OCI-LY3 (cell line): ENCODE data around the gene SENP1.

ENCODE experiments used
- H2AFZ ChIP-seq: fragments of 200-600, 300-600 bp; shearing (Covaris generic); 2 replicates; pipeline ENCODE4 v1.6.0; 2014; ENCODE audit warnings: antibody characterized with exemption, low read depth, low read length
- H3K27ac ChIP-seq: fragments of 200-600, 300-600 bp; sonication (generic); 2 replicates; pipeline ENCODE4 v1.5.1; 2014; ENCODE audit warnings: mild to moderate bottlenecking, low read length, moderate library complexity, mixed read lengths
- H3K27me3 ChIP-seq: fragments of 200-600, 300-600 bp; sonication (generic); 2 replicates; pipeline ENCODE4 v1.6.1; 2014; ENCODE audit warnings: low read depth, low read length, mixed read lengths
- H3K36me3 ChIP-seq: fragments of 200-600, 300-600 bp; sonication (generic); replicated peaks from 2 replicates; pipeline ENCODE3; 2014; ENCODE audit warnings: low read depth, low read length, mixed read lengths
- H3K4me1 ChIP-seq: fragments of 300-600, 200-600 bp; sonication (generic); 2 replicates; pipeline ENCODE4 v1.6.1; 2014; ENCODE audit warnings: low read length, mixed read lengths
- H3K4me2 ChIP-seq: fragments of 200-600, 300-600 bp; sonication (generic); 2 replicates; pipeline ENCODE4 v1.6.1; 2014; ENCODE audit warnings: low read length, mixed read lengths
- H3K4me3 ChIP-seq: fragments of 300-600, 200-600 bp; sonication (generic); 2 replicates; pipeline ENCODE4 v1.5.1; 2014; ENCODE audit warnings: antibody characterized with exemption, mild to moderate bottlenecking, low read length, moderate library complexity
- H3K79me2 ChIP-seq: fragments of 300-600, 200-600 bp; shearing (Covaris generic); 2 replicates; pipeline ENCODE4 v1.6.1; 2014; ENCODE audit warnings: mild to moderate bottlenecking, low read length, mixed read lengths
- H3K9ac ChIP-seq: fragments of 300-600, 200-600 bp; shearing (Covaris generic); 2 replicates; pipeline ENCODE4 v1.6.0; 2014; ENCODE audit warnings: mild to moderate bottlenecking, low read length, moderate library complexity
- H3K9me3 ChIP-seq: fragments of 200-600, 300-600 bp; shearing (Covaris generic); 2 replicates; pipeline ENCODE4 v1.6.1; 2014; ENCODE audit warnings: low read length, mixed read lengths; ENCODE audit not compliant: insufficient read depth
- H4K20me1 ChIP-seq: fragments of 200-600, 300-600 bp; sonication (generic); 2 replicates; pipeline ENCODE4 v1.6.1; 2016; ENCODE audit warnings: low read length, mixed read lengths; ENCODE audit not compliant: insufficient read depth
- EZH2phosphoT487 ChIP-seq: fragments of 200-600 bp; shearing (Covaris generic); IDR thresholded peaks from 2 replicates; pipeline ENCODE4 v1.6.1; 2018; ENCODE audit warnings: antibody characterized with exemption, mixed run types, low read depth
- TF ChIP-seq, protein P1 (sequence below): fragments of 200-600, 300-600 bp; sonication (generic); IDR thresholded peaks from 2 replicates; pipeline ENCODE4 v1.5.1; 2014; ENCODE audit warnings: antibody characterized with exemption, low read length, low read depth

The SENP1 gene

DNA sequence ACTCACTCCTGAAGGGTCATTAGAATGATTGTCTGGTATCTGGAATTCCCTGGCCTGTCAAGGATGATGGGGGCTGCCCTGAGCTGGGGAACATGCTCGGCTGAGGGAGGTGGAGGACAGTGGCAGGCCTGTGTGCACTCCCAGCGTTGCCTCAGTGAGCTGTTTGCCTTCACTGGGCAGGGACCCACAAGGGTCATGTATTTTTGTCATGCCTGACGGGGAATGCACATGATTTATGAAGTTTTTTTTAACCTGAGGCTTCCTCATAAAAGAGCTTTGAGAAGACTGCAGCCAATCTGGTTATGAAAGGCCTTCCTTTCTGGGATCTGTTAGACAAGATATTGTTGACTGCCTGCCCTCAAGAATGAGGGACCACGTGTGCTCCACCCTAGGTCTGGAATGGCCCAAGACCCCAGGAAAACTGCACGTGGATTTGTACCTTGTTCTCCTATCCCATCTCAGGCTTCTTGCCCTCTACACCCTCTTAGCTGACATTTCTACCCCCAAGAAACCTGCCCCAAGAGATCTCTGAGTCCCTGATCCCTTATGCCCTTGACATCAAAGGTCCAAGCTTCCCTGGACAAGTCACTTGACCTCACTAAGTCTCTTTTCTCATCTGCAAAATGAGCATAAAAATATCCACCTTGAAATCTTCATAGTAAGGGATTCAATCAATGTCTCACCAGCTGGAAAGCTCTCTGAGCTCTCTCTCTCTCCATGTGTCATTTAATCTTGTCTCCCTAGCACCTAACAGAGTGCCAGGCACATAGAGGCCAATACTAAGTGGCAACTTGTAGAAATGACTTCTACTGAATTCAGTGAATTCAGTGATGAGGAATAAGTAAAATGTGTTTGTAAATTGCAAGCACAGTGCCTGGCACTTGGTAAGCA lies 77.1 kb downstream of the SENP1 start:
- no peaks in the 10 kb centered on the region for H3K4me1 ChIP-seq
- H2AFZ ChIP-seq = no peak overlapping the region
- H3K9me3 ChIP-seq = no peaks in the 10 kb centered on the region
- no peak overlapping the region for H3K9ac ChIP-seq
- H3K4me3 ChIP-seq = no peak overlapping the region
- H4K20me1 ChIP-seq = no peaks in the 10 kb centered on the region
- H3K27ac ChIP-seq = no peak overlapping the region
- H3K4me2 ChIP-seq = no peak overlapping the region
- no peaks in the 10 kb centered on the region for H3K79me2 ChIP-seq
- no peaks in the 10 kb centered on the region for H3K27me3 ChIP-seq
- TF ChIP-seq, protein P1, sequence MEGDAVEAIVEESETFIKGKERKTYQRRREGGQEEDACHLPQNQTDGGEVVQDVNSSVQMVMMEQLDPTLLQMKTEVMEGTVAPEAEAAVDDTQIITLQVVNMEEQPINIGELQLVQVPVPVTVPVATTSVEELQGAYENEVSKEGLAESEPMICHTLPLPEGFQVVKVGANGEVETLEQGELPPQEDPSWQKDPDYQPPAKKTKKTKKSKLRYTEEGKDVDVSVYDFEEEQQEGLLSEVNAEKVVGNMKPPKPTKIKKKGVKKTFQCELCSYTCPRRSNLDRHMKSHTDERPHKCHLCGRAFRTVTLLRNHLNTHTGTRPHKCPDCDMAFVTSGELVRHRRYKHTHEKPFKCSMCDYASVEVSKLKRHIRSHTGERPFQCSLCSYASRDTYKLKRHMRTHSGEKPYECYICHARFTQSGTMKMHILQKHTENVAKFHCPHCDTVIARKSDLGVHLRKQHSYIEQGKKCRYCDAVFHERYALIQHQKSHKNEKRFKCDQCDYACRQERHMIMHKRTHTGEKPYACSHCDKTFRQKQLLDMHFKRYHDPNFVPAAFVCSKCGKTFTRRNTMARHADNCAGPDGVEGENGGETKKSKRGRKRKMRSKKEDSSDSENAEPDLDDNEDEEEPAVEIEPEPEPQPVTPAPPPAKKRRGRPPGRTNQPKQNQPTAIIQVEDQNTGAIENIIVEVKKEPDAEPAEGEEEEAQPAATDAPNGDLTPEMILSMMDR = no peak
- no peak for TF ChIP-seq EZH2phosphoT487
- H3K36me3 ChIP-seq = no peaks in the 10 kb centered on the region

DNA sequence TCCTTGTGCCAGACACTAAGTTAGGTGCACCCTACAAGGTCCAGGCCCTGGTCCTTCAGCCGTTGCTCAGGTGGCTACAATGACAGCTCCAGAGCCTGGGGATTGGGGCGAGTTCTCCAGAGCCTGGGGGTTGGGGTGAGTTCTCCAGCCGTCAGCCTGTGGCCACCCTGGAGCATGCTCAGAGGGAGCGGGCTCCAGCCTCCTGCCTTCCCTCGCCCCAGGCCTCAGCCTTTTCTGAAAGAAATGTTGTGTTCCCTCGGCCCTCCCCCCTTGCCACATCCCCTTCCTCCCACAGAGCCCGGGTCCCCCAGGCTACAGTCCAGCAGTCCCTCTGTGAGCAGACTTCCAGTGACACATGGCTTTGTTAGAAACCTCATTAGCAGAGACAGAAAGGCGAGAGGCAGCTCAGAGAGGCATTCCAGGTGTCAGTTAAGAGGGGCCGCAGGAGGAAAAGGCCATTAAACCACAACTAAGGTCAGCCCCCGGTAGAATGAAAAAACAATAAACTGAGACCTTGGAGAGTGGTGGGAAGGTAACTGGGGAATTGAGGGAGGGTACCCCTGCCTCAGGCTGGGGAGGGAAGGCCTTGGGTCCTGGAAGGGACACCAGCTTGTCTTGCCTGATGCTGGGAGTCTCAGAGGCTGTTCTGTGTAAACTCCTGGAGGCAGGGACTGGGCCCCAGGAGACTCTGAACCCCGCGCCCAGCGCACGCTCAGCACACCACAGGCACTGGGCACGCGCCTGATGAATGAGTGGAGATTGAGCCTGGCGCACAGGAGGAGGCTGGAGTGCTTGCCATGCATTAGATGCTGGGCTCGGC lies 78.5 kb downstream of the SENP1 start:
- Histone ChIP-seq H3K36me3 (no peaks in the 10 kb centered on the region), H3K27me3 (no peaks in the 10 kb centered on the region), H3K9ac (no peak overlapping the region), H3K27ac (no peak overlapping the region), H3K4me1 (no peaks in the 10 kb centered on the region), H4K20me1 (no peaks in the 10 kb centered on the region), H3K9me3 (no peaks in the 10 kb centered on the region), H3K79me2 (no peaks in the 10 kb centered on the region), H3K4me2 (no peak overlapping the region), H2AFZ (no peak overlapping the region), H3K4me3 (no peak overlapping the region)
- TF ChIP-seq, protein P1 = no peak
- no peak for TF ChIP-seq EZH2phosphoT487

DNA sequence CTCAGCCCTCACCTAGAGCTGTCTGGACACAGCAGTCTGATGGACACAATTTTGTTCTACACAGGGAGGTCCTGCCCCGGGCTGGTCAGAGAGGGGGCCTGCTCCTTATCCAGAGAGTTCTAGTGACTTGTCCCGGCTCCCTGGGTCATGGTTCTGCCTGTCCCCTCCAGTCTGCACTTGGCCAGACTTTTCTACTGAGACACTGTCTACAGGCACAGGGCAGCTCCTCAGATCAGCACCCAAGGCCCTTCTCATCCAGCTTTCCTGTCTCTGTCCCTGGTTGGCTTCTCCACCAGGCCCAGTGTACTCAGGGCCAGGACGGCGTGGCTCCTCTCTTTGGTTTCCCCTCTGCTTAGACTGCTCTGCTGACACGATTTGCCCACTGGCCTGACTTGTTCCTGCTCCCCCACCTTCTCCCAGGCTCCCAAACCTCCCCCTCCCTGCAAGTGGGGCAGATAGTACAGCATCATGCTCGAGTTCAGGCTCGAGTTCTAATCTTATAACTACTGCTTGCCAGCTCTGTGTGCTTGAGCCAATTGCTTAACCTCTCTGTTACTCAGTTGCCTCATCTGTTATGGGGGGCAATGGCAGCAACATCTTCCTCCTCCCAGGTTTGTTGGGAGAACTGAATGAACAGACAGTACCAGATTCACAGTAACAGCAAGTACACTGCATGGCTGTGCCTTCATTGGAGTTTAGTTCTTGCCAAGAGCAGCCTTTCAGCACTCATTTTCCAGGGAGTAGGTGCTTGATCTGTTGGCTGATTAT lies 79.6 kb downstream of the SENP1 start:
- Histone ChIP-seq H3K36me3 (no peaks in the 10 kb centered on the region), H3K9ac (no peak overlapping the region), H4K20me1 (no peaks in the 10 kb centered on the region), H2AFZ (no peak overlapping the region), H3K27me3 (0 out of 2 replicates have a peak, but pooled peaks cover 6% of the 10 kb centered on the region), H3K79me2 (no peaks in the 10 kb centered on the region), H3K9me3 (no peaks in the 10 kb centered on the region), H3K4me1 (no peaks in the 10 kb centered on the region), H3K4me3 (no peak overlapping the region), H3K27ac (no peak overlapping the region), H3K4me2 (no peak overlapping the region)
- TF ChIP-seq, protein P1 = no peak
- no peak for TF ChIP-seq EZH2phosphoT487
